ENCODE data around the gene GEN1. TPM values are rescaled to one million over a fixed set of nuclear protein-coding genes. Genes with fewer than 3 reads are reported as not detected.

Gene GEN1
- total RNA-seq, 4 donors from 2014 or later: 2.3 to 8.8 (median 6.7) TPM

DNA sequence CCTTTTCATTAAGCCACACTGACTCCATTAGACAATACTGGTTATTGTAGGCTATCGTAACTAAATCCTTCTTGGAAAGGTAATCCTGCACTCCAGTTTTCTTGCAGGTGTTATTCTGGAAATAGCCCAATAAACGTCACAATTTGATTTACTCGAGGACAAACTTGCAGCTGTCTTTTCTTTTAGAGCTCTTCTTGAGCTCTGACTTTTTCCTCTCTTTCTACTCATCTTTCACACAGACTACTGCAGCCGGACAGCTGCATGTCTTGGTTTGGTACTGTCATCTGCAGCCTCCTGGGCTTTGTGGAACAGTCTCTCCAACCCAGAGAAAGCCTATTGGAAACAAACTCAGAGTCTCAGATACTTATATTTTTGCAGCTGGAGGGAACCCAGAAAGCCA, 39.4 kb downstream of the GEN1 start:
- DNase-seq (ENCODE audit: low spot score) (no peak), ATAC-seq (ENCODE audit: low FRiP score) (no peak)
- TF ChIP-seq CTCF (IDR thresholded peaks at IDR 0.05): no peak

- DNase-seq (ENCODE audit: low spot score) (no peak), ATAC-seq (ENCODE audit: low FRiP score) (no peak)
- no peak for TF ChIP-seq CTCF (IDR thresholded peaks at IDR 0.05)
These were observed 39.9 kb downstream of the GEN1 start for GRCh38 chr2:17793803-17794354.

- no peak for TF ChIP-seq CTCF (IDR thresholded peaks at IDR 0.05)
- DNase-seq (ENCODE audit: low spot score) (no peak), ATAC-seq (ENCODE audit: low FRiP score) (no peak)
These were observed 41.4 kb downstream of the GEN1 start for GRCh38 chr2:17795309-17795708.

DNA sequence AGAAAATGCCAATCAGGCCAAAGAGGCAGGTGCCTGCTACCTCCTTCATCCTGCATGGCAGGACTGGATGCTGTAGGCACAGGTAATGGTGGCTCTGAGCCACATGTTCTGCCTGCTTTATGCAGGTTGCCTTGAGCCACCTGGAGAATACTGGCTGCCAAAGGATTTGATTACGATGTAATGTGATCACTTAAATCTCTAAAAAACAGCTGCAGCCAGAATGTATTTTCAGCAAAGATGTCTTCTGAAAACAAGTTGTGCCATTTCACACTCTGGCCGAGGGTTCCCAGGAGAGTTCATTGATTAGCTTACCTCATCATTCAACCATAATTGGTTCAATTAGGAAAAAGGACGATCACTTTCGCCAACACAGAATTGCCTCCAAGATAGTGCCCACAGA, 44.4 kb downstream of the GEN1 start:
- TF ChIP-seq CTCF (IDR thresholded peaks at IDR 0.05): no peak
- ATAC-seq (ENCODE audit: low FRiP score) (no peak), DNase-seq (ENCODE audit: low spot score) (no peak)

DNA sequence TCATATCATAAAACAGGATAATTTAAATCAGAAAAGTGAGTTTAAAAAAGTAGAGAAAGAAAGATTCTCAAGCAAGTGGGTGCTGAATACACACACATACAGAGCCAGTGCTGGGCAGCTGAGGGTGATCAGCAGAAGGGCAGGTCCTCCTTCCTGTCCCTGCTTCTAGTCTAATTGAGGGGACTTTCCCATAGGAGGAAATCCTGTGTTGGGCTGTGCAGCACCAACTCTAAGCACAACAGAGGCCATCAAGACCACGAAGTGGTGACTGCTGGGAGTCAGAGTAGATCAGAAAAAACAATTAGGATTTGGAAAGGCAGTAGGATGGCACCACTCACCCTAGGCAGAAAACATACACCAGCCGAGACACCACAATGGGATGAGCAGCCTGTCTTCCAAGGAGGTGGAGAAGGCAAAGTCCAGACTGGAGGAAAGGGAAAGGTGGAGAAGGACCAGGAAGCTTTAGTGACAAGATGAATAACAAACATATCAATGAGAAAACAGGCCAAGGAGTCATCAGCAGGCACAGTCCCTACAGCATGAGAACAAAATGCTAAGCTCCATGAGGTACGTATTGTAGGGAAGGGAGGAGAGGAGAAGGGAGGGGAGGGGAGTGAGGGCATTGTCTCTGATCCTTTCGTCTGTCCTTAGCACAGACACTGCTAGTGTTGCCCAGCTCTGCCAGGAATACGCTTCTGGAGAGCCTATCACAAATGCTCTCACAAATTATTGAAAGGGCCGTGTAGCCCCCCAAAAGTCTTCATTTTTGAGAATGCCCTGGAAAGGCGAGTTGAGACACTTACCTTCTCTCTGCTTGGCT, 45.6 kb downstream of the GEN1 start:
- no peak for DNase-seq (ENCODE audit: low spot score)
- no peak for TF ChIP-seq CTCF (IDR thresholded peaks at IDR 0.05)
- ATAC-seq (ENCODE audit: low FRiP score): no peak

DNA sequence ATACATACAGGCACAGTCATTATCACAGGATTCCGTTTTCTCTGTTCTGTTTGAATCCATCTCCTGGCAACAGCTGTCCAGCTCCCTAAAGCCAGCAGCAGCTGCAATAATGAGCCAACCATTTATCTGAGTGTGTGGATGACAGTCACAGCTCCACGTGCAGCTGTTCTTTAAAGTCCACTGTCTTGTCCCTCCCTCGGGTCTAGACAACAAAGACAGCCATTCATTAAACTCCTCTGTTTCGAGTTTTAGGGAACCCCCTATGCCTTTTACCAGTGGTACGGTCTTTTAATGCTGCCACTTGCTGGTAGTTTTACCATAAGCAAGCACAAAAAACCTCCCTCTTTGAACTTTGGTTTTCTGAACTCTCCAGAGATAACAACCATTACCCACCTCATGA, 46.3 kb downstream of the GEN1 start:
- DNase-seq (ENCODE audit: low spot score) (no peak), ATAC-seq (ENCODE audit: low FRiP score) (no peak)
- no peak for TF ChIP-seq CTCF (IDR thresholded peaks at IDR 0.05)

Data from omental fat pad (tissue), 4 donors.